Measurements from ENCODE around the gene SLC4A1AP. TPM values are rescaled to one million over a fixed set of nuclear protein-coding genes. Genes with fewer than 3 reads are reported as not detected.
A peak's percentile ranks its signal among the peaks of the same experiment; 100 is the strongest.

SLC4A1AP gene
- total RNA-seq, 1 experiment from 2014 or later, result 20.8 TPM

- Histone ChIP-seq H3K79me1 (ENCODE audit: insufficient read depth, low read depth, low read length, poor library complexity, severe bottlenecking) (no peaks in the 10 kb centered on the region), H4K8ac (replicated peaks; ENCODE audit: insufficient read length, low read depth, low read length) (no peak overlapping the region), H3K27ac (ENCODE audit: insufficient read length, low read depth, low read length) (no peak overlapping the region), H2BK20ac (ENCODE audit: low read depth, low read length, poor library complexity, severe bottlenecking) (no peak overlapping the region), H3K4me1 (ENCODE audit: insufficient read depth, low read length) (no peaks in the 10 kb centered on the region), H2AK5ac (ENCODE audit: insufficient read length, low read length) (no peak overlapping the region), H3K79me2 (ENCODE audit: insufficient read depth, low read length) (no peaks in the 10 kb centered on the region), H3K56ac (ENCODE audit: insufficient read length, low read depth, low read length) (no peak overlapping the region), H3K4ac (ENCODE audit: low read depth, low read length) (no peak overlapping the region), H4K20me1 (ENCODE audit: control insufficient read depth, insufficient read depth, insufficient read length) (no peaks in the 10 kb centered on the region), H3K18ac (ENCODE audit: insufficient read length, low read depth, low read length) (peak overlapping the region; percentile 82), H2BK12ac (ENCODE audit: insufficient read length, low read depth, low read length) (no peak overlapping the region), H2BK120ac (ENCODE audit: low read depth, low read length, poor library complexity, severe bottlenecking) (no peak overlapping the region), H4K91ac (ENCODE audit: insufficient read length, low read depth, low read length) (no peak overlapping the region), H2BK15ac (ENCODE audit: low read depth, low read length) (no peak overlapping the region), H4K5ac (ENCODE audit: insufficient read length, low read depth, low read length) (no peak overlapping the region), H3K9ac (ENCODE audit: extremely low read depth, insufficient read length, low read length) (peak overlapping the region; percentile 21), H3T11ph (ENCODE audit: low read length) (no peak overlapping the region), H3K23me2 (ENCODE audit: insufficient read length, low read depth, low read length, poor library complexity, severe bottlenecking) (peaks cover 10% of the 10 kb centered on the region), H3K27me3 (ENCODE audit: insufficient read depth, low read length) (no peaks in the 10 kb centered on the region), H3K23ac (ENCODE audit: insufficient read length, low read depth, low read length) (no peak overlapping the region), H3K4me2 (ENCODE audit: insufficient read depth, insufficient read length, low read length) (peak overlapping the region; percentile 66), H3K14ac (ENCODE audit: insufficient read depth, low read length) (peak overlapping the region; percentile 62), H3K9me3 (ENCODE audit: control insufficient read depth, low read depth, low read length) (no peaks in the 10 kb centered on the region), H2BK5ac (ENCODE audit: insufficient read length, low read length) (no peak overlapping the region), H2AFZ (ENCODE audit: low read length) (peak overlapping the region; percentile 53)
- DNase-seq, result peak; percentile 82
- Mint-ChIP-seq H3K36me3 (ENCODE audit: insufficient read depth in 1 of 3, low read depth in 3 of 3) (peaks cover 0 to 5% (median 0%) of the 10 kb centered on the region in 3 experiments; a peak in 1 of 7 replicates), H3K27ac (peak overlapping the region in 2 of 3 experiments; percentile 0 to 12; a peak in 2 of 7 replicates), H3K27me3 (ENCODE audit: low read depth) (no peaks in the 10 kb centered on the region), H3K4me1 (peaks cover 13 to 14% of the 10 kb centered on the region in 2 experiments), H3K9me3 (peaks cover 5 to 8% of the 10 kb centered on the region in 2 experiments; a peak in 4 of 5 replicates), H3K4me3 (peak overlapping the region; percentile 62 to 74)
- TF ChIP-seq CTCF (conservative IDR thresholded peaks at IDR 0.05), result peak; percentile 37; the same call in 2 of the 3 replicates
- no CpG with 5 or more reads among the region's 51 CpGs for WGBS (ENCODE audit: extremely low coverage, insufficient read length, low lambda C conversion rate)
Measured at GRCh38 chr2:27735263-27735904, 71.7 kb downstream of the SLC4A1AP start.

All from H9 (cell line).